C4-2B (cell line): ENCODE results near the gene TRAF5.

Experiments used
- CTCF ChIP-seq: fragments of 450-650 bp; conservative IDR thresholded peaks from 2 replicates; pipeline ENCODE4 v1.5.1; 2017; ENCODE audit warnings: mild to moderate bottlenecking
- ZFX ChIP-seq: fragments of 450-650 bp; IDR thresholded peaks from 2 replicates; pipeline ENCODE4 v1.6.1; 2017

- TF ChIP-seq CTCF (no peak), ZFX (no peak)
These were observed 89.1 kb downstream of the TRAF5 start for GRCh38 chr1:211415700-211416099.
